Measurements from ENCODE around the gene ADAP1. TPM values are rescaled to one million over a fixed set of nuclear protein-coding genes. Genes with fewer than 3 reads are reported as not detected.
A peak's percentile ranks its signal among the peaks of the same experiment; 100 is the strongest.

Gene ADAP1
- total and polyA plus RNA-seq, 7 donors, result 11.4 to 157 (median 72.6) TPM

- no peak for DNase-seq
- no peak for TF ChIP-seq POLR2AphosphoS5 (IDR thresholded peaks at IDR 0.05)
- no peak for TF ChIP-seq POLR2A (IDR thresholded peaks at IDR 0.05)
- no peak for TF ChIP-seq EP300 (IDR thresholded peaks at IDR 0.05)
- no peak for TF ChIP-seq CTCF (IDR thresholded peaks at IDR 0.05)
- 17 to 58% methylated on average over 7 of the region's 7 CpGs for WGBS, 2 donors
- Histone ChIP-seq H3K4me3 (no peak overlapping the region), H3K27me3 (peaks cover 2 to 11% (median 9%) of the 10 kb centered on the region in 3 donors), H3K4me1 (peaks cover 0 to 26% (median 25%) of the 10 kb centered on the region in 4 donors), H3K27ac (peak overlapping the region in 1 of 4 donors; percentile 94), H3K36me3 (peaks cover 0 to 5% (median 2%) of the 10 kb centered on the region in 4 donors), H3K9me3 (no peaks in the 10 kb centered on the region)
- intact Hi-C loops (cut with DNase I), result no loop called here
These were observed 23.5 kb upstream of the ADAP1 start for GRCh38 chr7:978049-978346.

DNA sequence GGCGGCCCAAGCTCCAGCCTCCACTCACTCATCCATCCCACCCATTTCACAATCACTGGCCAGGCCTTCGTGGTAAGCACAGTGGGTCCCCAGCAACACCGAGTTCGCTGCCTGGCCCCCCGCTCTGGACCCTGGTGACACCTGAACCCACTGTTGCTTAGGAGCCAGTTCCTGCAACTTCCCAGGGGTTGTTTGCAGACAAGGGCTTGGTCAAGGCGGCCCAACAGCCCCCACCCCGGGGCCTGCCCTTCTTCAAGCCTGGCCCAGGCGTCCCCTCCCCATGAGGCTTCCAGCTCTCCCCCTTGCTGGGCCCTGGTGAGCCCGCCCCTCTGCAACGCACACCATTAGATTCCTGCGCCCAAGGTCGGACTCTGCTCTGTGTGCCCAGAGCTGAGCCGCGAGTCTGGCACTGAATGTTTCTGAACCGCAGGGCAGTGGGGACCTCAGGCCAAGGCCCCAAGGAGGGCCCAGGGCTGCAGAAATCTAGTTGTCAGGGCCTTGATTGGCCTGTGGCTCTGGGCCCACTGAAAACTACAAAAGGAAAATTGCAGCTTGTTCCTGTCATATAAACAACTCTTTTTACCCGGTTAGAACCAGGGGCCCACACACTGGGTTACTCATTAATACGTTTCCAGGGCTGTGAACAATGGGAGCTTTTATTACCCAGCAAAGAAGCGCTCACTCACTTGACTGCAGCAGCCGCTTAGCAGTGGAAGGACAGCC, 23.0 kb upstream of the ADAP1 start:
- H3K36me3 ChIP-seq, result peaks cover 0 to 10% (median 5%) of the 10 kb centered on the region in 4 donors
- DNase-seq, result no peak
- peaks cover 0 to 29% (median 28%) of the 10 kb centered on the region in 4 donors for H3K4me1 ChIP-seq
- H3K4me3 ChIP-seq, result no peak overlapping the region
- H3K27me3 ChIP-seq, result peaks cover 0 to 6% (median 4%) of the 10 kb centered on the region in 3 donors
- H3K27ac ChIP-seq, result peak overlapping the region in 2 of 4 donors; percentile 42 to 94
- intact Hi-C loops (cut with DNase I), result no loop called here
- 14 to 59% methylated on average over 19 of the region's 19 CpGs for WGBS, 2 donors
- no peaks in the 10 kb centered on the region for H3K9me3 ChIP-seq
- TF ChIP-seq POLR2AphosphoS5 (IDR thresholded peaks at IDR 0.05) (peak in 1 of 4 donors; percentile 28), CTCF (IDR thresholded peaks at IDR 0.05) (no peak)

DNA sequence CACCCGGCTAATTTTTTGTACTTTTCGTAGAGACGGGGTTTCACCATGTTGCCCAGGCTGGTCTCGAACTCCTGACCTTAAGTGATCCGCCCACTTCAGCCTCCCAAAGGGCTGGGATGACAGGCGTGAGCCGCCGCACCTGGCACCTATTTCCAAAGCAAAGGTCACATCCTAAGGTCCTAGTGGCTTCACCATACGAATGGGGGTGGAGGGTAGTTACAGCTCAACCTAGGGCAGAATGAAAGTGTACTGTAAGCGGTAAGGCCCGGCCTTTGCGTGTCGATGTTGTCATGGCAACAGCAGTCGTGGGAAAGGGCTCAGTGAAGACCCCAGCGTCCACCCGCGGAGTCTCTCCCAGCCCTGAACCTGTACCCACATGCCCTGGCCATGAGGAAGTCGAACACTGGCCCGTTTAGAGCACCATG, 22.4 kb upstream of the ADAP1 start:
- intact Hi-C loops (cut with DNase I), result no loop called here
- H3K4me3 ChIP-seq, result no peak overlapping the region
- H3K36me3 ChIP-seq, result peaks cover 5 to 15% (median 8%) of the 10 kb centered on the region in 4 donors
- no peaks in the 10 kb centered on the region for H3K9me3 ChIP-seq
- WGBS, 2 donors, result 13 to 68% methylated on average over 19 of the region's 19 CpGs
- TF ChIP-seq POLR2AphosphoS5 (IDR thresholded peaks at IDR 0.05), result no peak
- no peak for TF ChIP-seq EP300 (IDR thresholded peaks at IDR 0.05)
- no peak for TF ChIP-seq POLR2A (IDR thresholded peaks at IDR 0.05)
- TF ChIP-seq CTCF (IDR thresholded peaks at IDR 0.05), result no peak
- H3K4me1 ChIP-seq, result peaks cover 0 to 29% (median 28%) of the 10 kb centered on the region in 4 donors
- peaks cover 0 to under 1% (median 0%) of the 10 kb centered on the region in 3 donors for H3K27me3 ChIP-seq
- H3K27ac ChIP-seq, result peak overlapping the region in 2 of 4 donors; percentile 42 to 94
- no peak for DNase-seq

- Histone ChIP-seq H3K9me3 (no peaks in the 10 kb centered on the region), H3K4me3 (peak overlapping the region; percentile 90 to 100 (median 100)), H3K27ac (peak overlapping the region; percentile 94 to 99 (median 98)), H3K4me1 (peaks cover 0 to 29% (median 28%) of the 10 kb centered on the region in 4 donors), H3K27me3 (no peaks in the 10 kb centered on the region), H3K36me3 (peaks cover 5 to 24% (median 10%) of the 10 kb centered on the region in 4 donors)
- TF ChIP-seq POLR2A (IDR thresholded peaks at IDR 0.05) (no peak), POLR2AphosphoS5 (IDR thresholded peaks at IDR 0.05) (no peak), CTCF (IDR thresholded peaks at IDR 0.05) (no peak), EP300 (IDR thresholded peaks at IDR 0.05) (no peak)
- WGBS, 2 donors, result 29 to 49% methylated on average over 28 of the region's 28 CpGs
- intact Hi-C loops (cut with DNase I), result no loop called here
- no peak for DNase-seq
These were observed 21.4 kb upstream of the ADAP1 start for GRCh38 chr7:975702-976473.

All from sigmoid colon (tissue), 7 donors.